Measurements from ENCODE around the gene ZNF507.
"Not testable (repeated sequence)": the region's sequence is repeated elsewhere in the genome, so short reads cannot be mapped to it uniquely, and the experiment has no call there.

ZNF507 gene

DNA sequence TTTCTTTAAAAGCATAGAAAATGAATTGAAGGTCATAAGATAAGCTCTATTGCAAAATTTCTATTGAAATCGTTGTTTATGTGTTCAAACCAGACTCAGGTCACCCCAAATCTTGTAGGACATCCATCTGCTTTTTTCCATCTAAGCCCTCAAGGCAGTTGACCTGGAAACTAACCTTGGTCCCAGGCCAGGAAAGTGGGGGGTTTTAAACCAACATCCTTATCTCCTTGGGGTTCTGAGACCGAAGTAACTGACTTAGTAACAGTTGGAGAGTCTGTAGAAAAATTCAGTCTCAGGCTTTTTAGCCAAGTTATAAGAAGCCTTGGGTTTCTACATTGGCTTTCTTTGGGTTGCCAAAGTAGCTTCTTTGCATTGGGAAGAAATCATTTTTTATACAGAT lies 23.4 kb downstream of the ZNF507 start:
- no peak for DNase-seq

DNA sequence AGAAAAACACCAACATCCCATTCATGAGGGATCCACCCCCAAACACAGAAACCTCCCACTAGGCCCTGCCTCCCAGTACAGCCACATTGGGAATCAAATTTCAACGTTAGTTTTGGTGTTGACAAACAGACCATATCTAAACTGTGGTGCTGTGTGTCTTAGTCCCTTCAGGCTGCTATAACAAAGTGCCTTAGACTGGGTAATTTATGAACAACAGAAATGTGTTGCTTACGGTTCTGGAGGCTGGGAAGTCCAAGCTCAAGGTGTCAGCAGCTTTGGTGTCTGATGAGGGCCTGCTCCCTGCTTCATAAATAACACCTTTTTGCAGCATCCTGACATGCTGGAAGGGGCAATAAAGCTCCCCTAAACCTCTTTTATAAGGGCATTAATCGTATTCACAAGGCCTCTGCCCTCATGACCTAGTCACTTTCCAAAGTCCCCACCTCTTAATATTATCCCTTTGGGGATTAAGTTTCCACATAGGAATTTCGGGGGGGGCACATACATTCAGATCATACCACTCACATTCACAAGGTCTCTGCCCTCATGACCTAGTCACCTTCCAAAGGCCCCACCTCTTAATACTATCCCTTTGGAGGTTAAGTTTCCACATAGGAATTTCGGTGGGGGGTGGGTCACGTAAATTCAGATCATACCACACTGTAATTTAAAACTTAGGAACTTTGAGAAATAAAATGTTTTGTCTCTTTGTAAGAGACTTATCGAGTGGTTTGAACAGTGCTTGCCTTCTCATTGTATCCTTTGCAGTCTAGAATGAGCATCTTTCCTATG lies 27.5 kb downstream of the ZNF507 start:
- DNase-seq = no peak

DNA sequence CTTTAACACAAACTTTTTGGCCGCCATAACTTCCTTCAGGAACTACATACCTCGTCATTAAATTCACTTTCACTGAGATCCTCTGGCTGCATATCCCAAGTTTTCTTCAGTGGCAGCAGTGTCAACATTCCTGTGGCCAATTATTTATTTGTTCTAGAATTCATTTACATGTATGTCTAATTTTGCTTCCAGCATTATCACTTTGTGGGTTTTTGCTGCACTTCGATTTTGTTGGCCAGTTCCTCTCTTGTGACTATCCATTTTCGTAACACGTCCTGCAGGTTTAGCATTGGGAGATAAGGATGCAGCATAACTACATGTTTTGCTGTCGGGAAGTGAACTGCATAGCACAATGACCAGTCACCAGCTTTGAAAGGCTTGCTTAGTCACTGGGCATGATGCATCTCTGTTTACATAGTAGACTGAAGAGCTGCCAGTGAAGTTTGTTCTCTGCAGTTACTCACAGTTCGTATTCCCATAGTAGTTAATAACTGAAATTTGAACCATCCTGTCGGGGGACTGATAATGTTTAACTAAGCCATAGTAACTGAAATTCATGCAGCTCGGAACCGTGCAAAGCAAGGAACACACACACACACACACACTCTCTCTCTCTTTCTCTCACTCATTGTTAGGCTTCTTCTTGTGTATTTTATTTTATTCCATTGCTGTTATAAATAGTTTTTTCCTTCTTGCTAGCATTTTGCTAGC lies 28.3 kb downstream of the ZNF507 start:
- no peak for DNase-seq

DNA sequence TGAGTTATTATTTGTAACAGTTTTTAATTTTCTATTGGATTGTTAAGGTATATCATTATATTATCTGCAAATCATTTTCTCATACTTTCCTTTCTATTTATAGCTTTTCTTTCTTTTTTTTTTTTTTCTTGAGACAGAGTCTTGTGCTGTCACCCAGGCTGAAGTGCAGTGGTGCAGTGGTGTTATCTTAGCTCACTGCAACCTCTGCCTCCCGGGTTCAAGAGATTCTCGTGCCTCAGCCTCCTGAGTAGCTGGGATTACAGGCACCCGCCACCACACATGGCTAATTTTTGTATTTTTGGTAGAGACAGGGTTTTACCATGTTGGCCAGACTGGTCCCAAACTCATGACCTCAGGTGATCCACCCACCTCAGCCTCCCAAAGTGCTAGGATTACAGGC lies 29.0 kb downstream of the ZNF507 start:
- DNase-seq = not testable (repeated sequence)

DNA sequence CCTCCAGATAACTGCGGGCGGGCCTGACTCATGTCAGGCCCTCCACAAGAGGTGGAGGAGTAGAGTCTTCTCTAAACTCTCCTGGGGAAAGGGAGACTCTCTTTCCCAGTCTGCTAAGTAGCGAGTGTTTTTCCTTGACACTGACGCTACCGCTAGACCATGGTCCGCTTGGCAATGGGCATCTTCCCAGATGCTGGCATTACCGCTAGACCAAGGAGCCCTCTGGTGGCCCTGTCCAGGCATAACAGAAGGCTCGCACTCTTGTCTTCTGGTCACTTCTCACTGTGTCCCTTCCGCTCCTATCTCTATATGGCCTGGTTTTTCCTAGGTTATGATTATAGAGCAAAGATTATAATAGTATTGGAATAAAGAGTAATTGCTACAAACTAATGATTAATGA lies 31.7 kb downstream of the ZNF507 start:
- DNase-seq = not testable (repeated sequence)

DNA sequence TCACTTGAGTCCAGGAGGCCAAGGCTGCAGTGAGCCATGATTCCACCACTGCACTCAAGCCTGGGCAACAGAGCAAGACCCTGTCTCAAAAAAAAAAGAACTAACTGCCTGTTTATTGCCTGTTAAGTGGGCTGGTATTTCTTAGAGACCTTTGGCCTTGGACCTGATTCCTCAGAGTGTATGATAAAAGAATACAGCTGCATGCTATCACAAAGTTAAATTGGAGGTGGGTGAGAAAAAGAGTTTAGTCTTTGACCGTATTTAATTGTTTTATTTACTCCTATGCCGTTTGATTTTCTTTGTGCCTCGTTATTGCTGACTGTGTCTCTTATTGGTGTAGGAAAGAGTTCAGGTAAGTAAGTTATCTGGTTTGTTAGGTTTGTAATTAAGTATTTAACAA lies 34.9 kb downstream of the ZNF507 start:
- DNase-seq = no peak

DNA sequence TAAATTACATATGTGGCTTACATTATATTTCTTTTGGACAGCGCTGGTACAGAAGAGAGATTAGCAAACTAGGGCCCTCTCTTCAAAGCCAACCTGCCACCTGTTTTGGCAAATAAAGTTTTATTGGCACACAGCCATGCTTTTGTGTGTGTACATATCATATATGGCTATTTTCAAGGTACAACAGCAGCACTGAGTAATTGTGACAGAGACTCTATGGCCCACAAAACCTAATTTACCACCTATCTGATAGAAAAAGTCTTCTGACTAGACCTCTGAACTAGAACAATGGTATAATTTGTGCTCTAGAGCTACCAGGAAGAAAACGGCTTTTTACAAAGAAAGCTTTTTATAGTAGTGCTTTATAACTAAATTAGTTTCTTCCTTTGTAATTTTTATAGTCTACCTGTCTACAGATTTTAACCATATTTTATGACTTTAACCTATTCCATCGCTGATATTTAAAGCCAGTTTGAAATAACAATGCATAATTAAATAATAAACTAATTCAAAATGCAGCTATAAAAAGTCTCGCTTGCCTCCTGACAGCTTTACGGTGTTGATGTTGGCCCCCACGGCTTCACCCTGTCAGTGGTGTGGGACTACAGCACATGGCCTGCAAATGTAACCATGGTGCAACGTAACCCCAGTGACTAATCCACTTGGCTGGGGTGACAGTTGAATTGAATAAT lies 42.4 kb downstream of the ZNF507 start:
- DNase-seq = no peak

DNA sequence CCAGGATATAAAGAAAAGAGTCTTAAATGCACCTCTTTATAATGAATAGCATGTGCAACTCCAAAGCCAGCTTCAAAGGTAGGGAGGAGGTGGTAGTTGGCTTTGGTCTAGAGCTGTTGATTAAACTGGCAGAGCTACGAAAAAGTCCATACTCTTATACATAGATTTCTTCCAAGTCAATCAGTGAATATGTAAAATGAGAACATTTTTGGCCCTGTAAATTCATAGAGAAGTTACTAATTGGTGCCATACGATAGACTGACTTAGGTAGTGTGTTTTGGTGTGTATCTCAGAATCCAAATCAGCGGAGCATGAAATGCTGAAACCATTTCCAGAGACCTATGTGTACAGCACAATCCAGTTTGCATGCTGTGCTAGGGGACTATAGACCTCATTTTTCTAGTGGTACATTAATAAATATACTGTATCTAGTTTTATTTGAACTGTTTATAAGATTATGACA lies 43.0 kb downstream of the ZNF507 start:
- no peak for DNase-seq

DNA sequence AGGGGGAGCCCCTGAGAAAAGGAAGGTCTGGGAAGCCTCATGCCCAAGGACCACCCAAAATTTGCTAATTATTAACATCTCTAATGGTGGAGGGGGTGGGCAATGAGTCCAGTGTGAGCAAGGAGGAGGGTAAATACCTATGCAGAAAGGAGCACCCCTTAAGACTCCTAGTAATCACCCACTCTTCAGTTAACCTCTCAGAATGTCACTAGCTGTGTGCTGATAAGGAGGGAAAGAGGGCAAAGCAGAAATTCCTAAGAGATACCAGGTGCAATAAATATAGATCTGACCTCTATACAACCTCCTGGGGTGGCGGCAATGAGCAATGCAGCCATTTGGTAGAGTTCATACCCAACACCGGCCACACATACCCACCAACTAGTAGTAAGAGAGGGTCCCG lies 47.5 kb downstream of the ZNF507 start:
- no peak for DNase-seq

DNA sequence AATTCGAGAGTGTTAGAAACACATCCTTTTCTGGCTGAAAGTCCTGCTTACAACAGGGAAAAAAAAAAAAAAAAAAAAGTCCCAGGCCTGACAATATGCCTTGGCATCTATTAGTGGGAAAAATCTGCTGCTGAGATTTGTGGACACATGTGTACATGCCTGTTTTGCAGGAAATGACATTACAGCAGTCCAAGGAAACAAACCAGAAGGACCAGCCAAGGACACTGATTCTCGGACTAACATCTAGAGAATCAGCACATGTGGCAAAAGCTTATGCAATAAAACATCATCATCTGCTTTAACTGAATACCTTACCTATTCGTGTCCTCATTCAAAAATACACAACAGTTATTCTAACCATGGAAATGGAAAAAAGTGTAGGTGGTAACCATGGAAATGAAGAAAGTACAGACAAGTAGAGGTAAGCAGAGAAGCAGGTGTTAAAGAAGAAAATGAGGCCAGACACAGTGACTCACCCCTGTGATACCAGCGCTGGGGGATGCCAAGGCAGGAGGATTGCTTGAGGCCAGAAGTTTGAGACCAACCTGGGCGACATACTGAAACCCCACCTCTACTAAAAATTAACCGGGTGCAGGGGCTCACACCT lies 50.7 kb downstream of the ZNF507 start:
- no peak for DNase-seq

DNA sequence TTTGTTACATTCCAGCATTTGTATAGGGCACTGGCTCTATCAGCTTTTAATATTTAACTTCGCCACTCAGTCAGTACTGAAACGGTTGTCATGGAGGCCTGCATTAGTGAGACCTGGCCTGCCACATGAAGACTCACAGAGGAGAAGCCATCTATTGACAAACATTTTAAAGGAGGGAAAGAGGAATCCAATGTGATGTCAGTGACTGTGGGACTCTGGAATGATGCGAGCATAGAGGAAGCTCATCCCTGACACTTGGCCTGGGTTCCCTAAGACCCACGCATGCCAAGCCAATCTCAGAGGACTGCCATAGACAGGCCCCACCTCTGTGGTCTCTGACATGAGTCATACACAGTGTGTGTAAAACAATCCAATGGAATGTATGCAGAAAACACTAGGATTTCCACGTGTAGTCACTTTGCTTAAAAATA lies 52.3 kb downstream of the ZNF507 start:
- no peak for DNase-seq

DNA sequence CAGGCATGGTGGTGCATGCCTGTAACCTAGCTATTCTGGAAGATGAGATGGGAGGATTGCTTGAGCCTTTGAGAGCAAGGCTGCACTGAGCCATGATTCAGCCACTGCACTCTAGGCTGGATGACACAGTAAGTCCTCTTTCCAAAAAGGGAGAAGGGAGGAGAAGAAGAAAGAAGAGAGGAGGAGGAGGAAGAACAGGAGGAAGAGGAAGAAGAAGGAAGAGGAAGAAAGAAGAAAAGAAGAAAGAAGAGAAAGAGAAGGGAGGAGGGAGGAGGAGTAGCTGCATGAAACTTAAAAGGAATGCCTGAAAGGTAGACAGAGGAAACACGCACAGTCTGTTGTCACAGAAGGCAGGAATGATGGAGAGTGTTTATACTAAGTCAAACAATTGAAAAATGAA lies 56.6 kb downstream of the ZNF507 start:
- DNase-seq = no peak

DNA sequence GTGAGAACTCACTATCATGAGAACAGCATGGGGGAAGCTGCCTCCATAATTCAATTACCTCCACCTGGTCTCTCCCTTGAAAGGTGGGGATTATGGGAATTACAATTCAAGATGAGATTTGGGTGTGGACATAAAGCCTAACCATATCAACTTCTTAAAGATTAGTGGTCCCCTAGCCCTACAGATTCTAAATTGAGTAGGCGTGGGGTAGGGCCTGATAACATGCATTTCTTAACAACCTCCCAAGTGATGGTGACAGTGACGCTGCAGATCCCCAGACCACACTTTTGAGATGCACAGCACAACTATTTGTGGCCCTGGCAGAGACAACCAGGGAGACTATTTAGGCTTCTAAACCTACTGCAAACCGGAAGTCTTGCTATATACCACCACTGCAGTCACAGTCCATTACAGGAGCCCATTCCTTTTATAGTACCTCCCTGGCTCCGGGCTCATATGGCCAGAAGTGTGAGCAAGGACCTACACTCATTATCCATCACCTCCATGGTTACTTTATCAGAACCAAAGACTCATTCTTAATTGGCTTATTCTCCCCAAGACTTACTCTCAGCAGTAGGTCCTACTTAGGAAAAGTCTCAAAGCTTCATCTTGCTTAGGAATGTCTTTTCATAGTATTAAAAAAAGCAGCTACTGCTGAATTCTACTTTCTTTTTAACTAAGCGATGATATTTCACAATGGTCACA lies 58.0 kb downstream of the ZNF507 start:
- DNase-seq = no peak

DNA sequence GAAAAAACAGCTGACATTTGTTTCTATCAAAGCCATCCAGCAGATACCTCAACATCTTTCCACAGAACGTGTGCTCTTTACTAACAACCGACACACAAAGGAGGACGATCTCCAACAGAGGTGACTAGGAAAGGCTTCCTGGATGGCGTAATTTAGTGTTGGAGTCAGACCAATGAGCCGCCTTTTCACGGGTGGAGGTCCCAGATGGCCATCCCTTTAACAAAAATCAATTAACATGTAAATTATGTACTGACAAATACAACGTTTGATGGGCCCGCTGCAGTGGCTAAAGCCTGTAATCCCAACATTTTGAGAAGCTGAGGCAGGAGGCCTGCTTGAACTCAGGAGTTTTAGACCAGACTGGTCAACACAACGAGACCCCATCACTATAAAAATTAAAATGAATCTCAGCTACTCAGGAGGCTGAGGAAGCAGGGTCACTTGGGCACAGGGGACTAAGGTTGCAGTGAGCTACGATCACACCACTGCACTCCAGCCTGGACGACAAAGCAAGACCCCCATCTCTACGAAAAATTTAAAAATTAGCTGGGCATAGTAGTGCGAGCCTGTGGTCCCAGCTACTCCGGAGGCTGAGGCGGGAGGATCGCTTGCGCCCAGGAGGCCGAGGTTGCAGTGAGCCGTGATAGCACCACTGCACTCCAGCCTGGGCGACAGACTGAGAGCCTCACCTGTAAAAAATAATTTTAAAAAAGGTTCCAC lies 59.0 kb downstream of the ZNF507 start:
- no peak for DNase-seq

DNA sequence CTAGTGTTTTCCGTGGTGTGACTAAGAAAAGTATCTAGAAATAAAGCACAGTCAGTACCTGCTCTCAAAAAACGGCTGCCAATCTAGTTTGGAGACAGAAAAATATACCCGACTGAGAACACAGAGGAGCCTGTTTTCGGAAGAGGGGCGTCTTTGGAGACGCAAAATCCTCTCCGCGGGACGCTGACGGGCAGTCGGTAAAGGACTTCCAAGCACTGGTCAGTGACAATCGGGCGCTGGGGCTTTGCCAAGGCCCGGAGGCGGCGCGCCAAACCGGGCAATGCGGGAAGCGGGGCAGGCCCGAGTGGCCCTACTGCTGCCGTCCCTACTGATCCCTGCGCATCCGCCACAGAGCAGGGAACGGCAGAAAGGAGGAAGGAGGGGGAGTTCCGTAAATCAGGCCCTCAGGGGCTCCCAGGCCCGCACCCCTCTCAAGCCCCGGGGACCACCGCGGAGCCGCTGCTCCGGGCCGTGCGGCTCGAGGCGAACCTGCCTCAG lies 59.6 kb downstream of the ZNF507 start:
- DNase-seq = no peak

DNA sequence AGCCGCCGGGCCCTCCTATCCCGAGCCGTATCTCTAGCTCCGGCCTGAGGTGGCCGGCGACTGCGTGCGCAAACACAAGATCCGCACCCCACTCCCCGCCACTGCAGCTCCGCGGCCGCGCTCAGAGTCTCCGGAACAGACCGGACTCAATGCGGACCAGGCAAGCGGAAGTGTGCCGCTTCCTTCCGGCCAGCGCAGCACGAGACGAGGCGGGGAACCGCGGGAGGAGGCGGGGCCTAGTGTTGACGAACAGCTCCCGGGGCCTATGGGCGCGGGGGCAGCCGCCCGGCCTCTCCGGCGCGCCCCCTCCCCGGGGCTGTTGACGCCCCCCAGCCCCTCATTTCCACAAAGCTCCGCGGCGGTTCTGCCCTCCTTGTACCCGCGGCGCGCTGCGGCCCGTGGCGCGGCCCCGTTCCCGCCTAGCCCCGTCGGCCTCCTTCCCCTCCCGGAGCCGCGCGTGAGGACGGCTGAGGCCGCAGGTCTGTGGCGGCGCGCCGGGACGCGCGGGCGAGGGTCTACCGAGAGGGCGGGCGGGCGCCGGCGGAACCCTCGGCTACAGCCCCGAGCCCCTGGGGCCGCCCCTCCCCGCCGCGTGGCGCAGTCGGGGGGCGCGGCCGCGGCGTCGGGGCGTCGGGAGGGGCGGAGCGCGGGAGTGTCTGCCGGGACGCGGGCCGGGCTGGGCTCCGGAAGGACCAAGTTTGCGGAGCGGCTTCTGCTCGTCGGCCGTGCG lies 60.2 kb downstream of the ZNF507 start, which contains the start of gene DPY19L3:
TSS of gene DPY19L3 (plus strand) at position 340 of the 730 bp plus-strand sequence. CDS start 2,484 bp downstream, outside the sequence.
- peak; percentile 75 to 94 (median 79) for DNase-seq

DNA sequence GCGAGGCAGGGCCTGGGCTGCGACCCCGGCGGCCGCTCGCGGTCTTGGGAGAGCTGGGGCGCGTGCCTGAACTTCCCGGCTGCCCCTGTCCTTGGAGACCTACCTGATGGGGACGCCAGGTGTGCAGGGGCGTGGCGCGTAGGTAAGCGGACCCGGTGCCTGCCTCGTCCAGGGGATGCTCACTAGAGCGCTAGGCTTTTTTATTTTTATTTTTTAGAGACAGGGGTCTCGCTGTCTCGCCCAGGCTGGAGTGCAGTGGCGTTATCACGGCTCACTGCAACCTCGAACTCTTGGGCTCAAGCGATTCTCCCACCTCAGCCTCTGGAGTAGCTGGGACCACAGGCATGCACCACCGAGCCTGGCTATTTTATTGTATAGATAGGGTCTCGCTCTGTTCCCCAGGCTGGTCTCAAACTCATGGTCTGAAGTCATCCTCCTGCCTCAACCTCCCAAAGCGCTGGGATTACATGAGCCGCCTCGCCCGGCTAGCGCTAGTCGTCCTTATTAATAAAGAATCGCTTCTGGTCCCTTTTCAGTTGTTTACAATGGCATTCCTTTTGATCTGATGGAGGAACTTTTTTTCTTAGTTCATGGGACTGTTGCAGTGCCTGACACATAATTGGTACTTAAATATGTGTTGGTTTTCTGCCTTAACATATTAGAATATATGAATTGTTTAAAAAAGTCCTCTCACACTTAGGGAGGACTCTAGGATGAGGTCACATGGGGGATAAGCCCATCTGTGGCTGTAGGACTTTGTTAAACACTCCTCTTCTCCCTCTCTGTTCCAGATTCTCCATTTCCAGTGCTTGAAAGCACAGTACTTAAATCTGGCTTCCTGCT lies 61.0 kb downstream of the ZNF507 start:
- no peak for DNase-seq

DNA sequence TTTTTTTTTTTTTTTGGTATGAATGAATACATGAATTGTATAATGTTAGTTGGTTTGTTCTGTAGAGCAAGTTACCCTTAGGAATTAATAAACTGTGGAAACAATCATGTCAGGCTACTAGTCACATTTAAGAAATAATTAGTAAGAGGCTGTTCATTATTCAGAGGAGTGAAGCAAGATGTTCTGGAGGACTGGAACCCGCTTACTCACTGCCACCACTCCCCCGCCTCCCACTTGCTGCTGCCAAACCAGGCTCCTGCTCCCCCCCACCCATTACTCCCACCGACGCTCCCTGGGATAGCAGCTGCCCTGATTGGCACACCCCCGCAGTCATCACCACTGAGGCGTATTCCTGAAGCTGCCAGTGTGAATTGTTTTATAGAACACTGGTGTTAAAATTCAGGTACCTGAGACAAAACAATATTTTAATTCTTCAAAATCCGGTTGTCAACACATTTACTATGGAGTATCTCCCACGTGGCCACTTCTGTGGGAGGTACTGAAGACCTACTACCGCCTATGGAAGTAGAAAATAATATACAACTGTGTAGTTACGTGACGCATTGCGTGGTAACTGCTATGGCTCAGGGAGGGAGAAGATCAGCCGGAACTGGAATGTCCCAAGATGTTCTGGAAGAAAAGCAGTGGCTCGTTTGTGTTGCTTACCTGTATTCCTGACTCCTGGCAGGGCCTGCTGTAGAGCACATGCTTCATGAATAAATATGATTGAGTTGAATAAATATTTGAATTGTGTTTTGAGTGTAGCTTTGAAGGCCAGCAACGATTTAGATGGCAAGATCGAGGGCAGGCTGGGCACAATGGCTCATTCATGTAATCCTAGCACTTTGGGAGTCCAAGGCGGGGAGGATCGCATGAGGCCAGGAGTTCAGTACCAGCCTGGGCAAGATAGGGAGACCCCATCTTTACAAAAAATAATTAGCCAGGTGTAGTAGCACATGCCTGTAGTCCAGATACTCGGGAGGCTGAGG lies 61.9 kb downstream of the ZNF507 start:
- no peak for DNase-seq
